HG03064 (cell line): ENCODE results near the gene PRIMA1.

Source experiments
- ATAC-seq: cut with Tn5 transposase; IDR thresholded peaks from one replicate; pipeline ENCODE4 v1.9.1; 2021; ENCODE audit warnings: low read depth; ENCODE audit not compliant: unreplicated experiment

The PRIMA1 gene

GRCh38 chr14:93734086-93734822 is 54.0 kb downstream of the PRIMA1 start:
- no peak for ATAC-seq

GRCh38 chr14:93733631-93734030 is 54.7 kb downstream of the PRIMA1 start:
- ATAC-seq, result no peak

GRCh38 chr14:93733231-93733630 is 55.1 kb downstream of the PRIMA1 start:
- no peak for ATAC-seq

GRCh38 chr14:93732524-93732923 is 55.8 kb downstream of the PRIMA1 start:
- ATAC-seq, result no peak

- no peak for ATAC-seq
These were observed 56.5 kb downstream of the PRIMA1 start for GRCh38 chr14:93731753-93732152.

- ATAC-seq, result no peak
These were observed 58.3 kb downstream of the PRIMA1 start for GRCh38 chr14:93729993-93730392.

GRCh38 chr14:93728651-93729016 is 59.7 kb downstream of the PRIMA1 start:
- no peak for ATAC-seq

- no peak for ATAC-seq
These were observed 60.2 kb downstream of the PRIMA1 start for GRCh38 chr14:93727917-93728650.

- ATAC-seq, result no peak
These were observed 61.1 kb downstream of the PRIMA1 start for GRCh38 chr14:93727039-93727740.

- ATAC-seq, result no peak
These were observed 62.3 kb downstream of the PRIMA1 start for GRCh38 chr14:93725993-93726392.

- ATAC-seq, result no peak
These were observed 63.2 kb downstream of the PRIMA1 start for GRCh38 chr14:93725002-93725582.

- no peak for ATAC-seq
These were observed 65.3 kb downstream of the PRIMA1 start for GRCh38 chr14:93723001-93723400.

- no peak for ATAC-seq
These were observed 67.3 kb downstream of the PRIMA1 start for GRCh38 chr14:93720981-93721483.

GRCh38 chr14:93720076-93720815 is 68.0 kb downstream of the PRIMA1 start:
- ATAC-seq, result no peak

- ATAC-seq, result no peak
These were observed 69.0 kb downstream of the PRIMA1 start for GRCh38 chr14:93719256-93719655.

GRCh38 chr14:93717668-93718320 is 70.5 kb downstream of the PRIMA1 start:
- no peak for ATAC-seq

- ATAC-seq, result no peak
These were observed 71.3 kb downstream of the PRIMA1 start for GRCh38 chr14:93716746-93717667.

- ATAC-seq, result no peak
These were observed 72.1 kb downstream of the PRIMA1 start for GRCh38 chr14:93716002-93716745.
